Measurements from ENCODE around the gene STIM2.
"Not testable (repeated sequence)": the region's sequence is repeated elsewhere in the genome, so short reads cannot be mapped to it uniquely, and the experiment has no call there.

The STIM2 gene

DNA sequence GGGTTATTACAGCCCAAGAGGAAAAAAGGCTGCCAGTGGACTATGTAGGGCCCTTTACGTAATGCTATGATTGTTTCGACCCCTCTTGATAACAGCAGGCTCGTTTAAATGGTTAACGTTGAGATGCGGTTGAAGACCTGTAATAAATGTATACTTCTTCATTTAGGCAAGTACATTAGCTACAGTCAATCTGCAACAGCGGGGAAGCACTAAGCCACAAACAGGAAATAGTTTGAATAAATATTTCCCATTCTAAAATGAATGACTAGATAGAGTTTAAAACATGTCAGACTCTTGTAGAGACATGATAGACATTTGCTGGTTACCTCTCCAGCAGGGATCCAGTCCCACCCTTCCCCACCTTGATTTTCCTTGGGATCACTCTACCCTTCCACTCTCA is 38.1 kb upstream of the STIM2 start:
- Histone ChIP-seq H3K4me1 (ENCODE audit: control insufficient read depth, insufficient read depth, low read length) (peaks cover 3% of the 10 kb centered on the region), H3K4me3 (ENCODE audit: low read depth, low read length) (no peak overlapping the region), H3K27me3 (ENCODE audit: control insufficient read depth, insufficient read depth, low read length) (no peaks in the 10 kb centered on the region), H3K9ac (ENCODE audit: low read depth, low read length) (no peak overlapping the region), H3K36me3 (ENCODE audit: control insufficient read depth, insufficient read depth, low read length) (no peaks in the 10 kb centered on the region), H3K9me3 (ENCODE audit: control insufficient read depth, insufficient read depth, low read length) (no peaks in the 10 kb centered on the region)

GRCh38 chr4:26822974-26823373 is 37.7 kb upstream of the STIM2 start:
- H3K4me3 ChIP-seq (ENCODE audit: low read depth, low read length); H3K36me3 ChIP-seq (ENCODE audit: control insufficient read depth, insufficient read depth, low read length); H3K4me1 ChIP-seq (ENCODE audit: control insufficient read depth, insufficient read depth, low read length); H3K9me3 ChIP-seq (ENCODE audit: control insufficient read depth, insufficient read depth, low read length); H3K27me3 ChIP-seq (ENCODE audit: control insufficient read depth, insufficient read depth, low read length); H3K9ac ChIP-seq (ENCODE audit: low read depth, low read length): not testable (repeated sequence)

- Histone ChIP-seq H3K9ac (ENCODE audit: low read depth, low read length) (no peak overlapping the region), H3K27me3 (ENCODE audit: control insufficient read depth, insufficient read depth, low read length) (no peaks in the 10 kb centered on the region), H3K4me3 (ENCODE audit: low read depth, low read length) (no peak overlapping the region), H3K9me3 (ENCODE audit: control insufficient read depth, insufficient read depth, low read length) (no peaks in the 10 kb centered on the region), H3K4me1 (ENCODE audit: control insufficient read depth, insufficient read depth, low read length) (peaks cover 3% of the 10 kb centered on the region), H3K36me3 (ENCODE audit: control insufficient read depth, insufficient read depth, low read length) (no peaks in the 10 kb centered on the region)
These were observed 37.1 kb upstream of the STIM2 start for GRCh38 chr4:26823583-26823982.

DNA sequence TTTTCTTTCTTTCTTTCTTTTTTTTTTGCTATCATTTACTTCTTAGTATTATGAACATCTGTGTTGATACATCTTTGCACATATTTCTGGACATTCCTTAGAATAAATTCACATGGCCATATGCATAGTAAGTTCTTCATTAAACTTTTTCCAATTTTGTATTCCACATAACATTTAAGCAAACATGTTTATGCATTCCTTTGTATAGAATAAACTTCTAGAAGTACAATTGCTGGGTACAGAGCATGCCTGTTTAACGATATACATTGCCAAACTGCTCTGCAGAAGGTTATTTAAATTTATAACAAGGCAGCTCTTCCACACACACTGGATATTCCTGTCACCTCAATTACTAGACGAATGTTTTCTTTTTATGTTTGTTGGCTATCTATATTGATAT is 36.0 kb upstream of the STIM2 start:
- Histone ChIP-seq H3K36me3 (ENCODE audit: control insufficient read depth, insufficient read depth, low read length) (no peaks in the 10 kb centered on the region), H3K4me1 (ENCODE audit: control insufficient read depth, insufficient read depth, low read length) (peaks cover under 1% of the 10 kb centered on the region), H3K9ac (ENCODE audit: low read depth, low read length) (no peak overlapping the region), H3K27me3 (ENCODE audit: control insufficient read depth, insufficient read depth, low read length) (no peaks in the 10 kb centered on the region), H3K9me3 (ENCODE audit: control insufficient read depth, insufficient read depth, low read length) (no peaks in the 10 kb centered on the region), H3K4me3 (ENCODE audit: low read depth, low read length) (no peak overlapping the region)

GRCh38 chr4:26826721-26827120 is 33.9 kb upstream of the STIM2 start:
- peaks cover 9% of the 10 kb centered on the region for H3K4me1 ChIP-seq (ENCODE audit: control insufficient read depth, insufficient read depth, low read length)

GRCh38 chr4:26827336-26827735 is 33.3 kb upstream of the STIM2 start:
- H3K4me1 ChIP-seq (ENCODE audit: control insufficient read depth, insufficient read depth, low read length); H3K4me3 ChIP-seq (ENCODE audit: low read depth, low read length); H3K9ac ChIP-seq (ENCODE audit: low read depth, low read length); H3K9me3 ChIP-seq (ENCODE audit: control insufficient read depth, insufficient read depth, low read length); H3K27me3 ChIP-seq (ENCODE audit: control insufficient read depth, insufficient read depth, low read length); H3K36me3 ChIP-seq (ENCODE audit: control insufficient read depth, insufficient read depth, low read length): not testable (repeated sequence)

More at GRCh38 chr4:26826721-26827120, 33.9 kb upstream of the STIM2 start:
- H3K9me3 ChIP-seq (ENCODE audit: control insufficient read depth, insufficient read depth, low read length), result no peaks in the 10 kb centered on the region
- H3K36me3 ChIP-seq (ENCODE audit: control insufficient read depth, insufficient read depth, low read length), result no peaks in the 10 kb centered on the region
- H3K9ac ChIP-seq (ENCODE audit: low read depth, low read length), result no peak overlapping the region
- H3K27me3 ChIP-seq (ENCODE audit: control insufficient read depth, insufficient read depth, low read length), result no peaks in the 10 kb centered on the region
- no peak overlapping the region for H3K4me3 ChIP-seq (ENCODE audit: low read depth, low read length)

DNA sequence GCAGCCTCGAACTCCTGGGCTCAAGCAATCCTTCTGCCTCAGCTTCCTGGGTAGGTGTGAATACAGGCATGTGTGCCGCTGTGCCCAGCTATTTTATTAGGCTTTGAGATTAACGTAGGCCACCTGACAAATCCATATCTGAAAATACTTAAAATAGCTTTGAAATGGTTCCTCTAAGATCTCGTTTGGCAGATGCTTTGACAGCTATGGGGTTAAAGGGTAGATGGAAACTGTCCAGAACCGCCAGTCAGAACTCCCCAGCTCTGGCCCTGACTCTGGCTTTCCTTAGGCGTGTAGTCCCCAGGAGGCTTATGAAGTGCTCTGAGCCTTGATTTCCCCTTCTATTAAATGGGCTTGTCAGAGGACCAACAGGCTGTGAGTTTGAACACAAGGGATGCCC is 32.8 kb upstream of the STIM2 start:
- Histone ChIP-seq H3K9ac (ENCODE audit: low read depth, low read length) (no peak overlapping the region), H3K4me3 (ENCODE audit: low read depth, low read length) (no peak overlapping the region), H3K4me1 (ENCODE audit: control insufficient read depth, insufficient read depth, low read length) (peaks cover 9% of the 10 kb centered on the region), H3K9me3 (ENCODE audit: control insufficient read depth, insufficient read depth, low read length) (no peaks in the 10 kb centered on the region), H3K36me3 (ENCODE audit: control insufficient read depth, insufficient read depth, low read length) (no peaks in the 10 kb centered on the region), H3K27me3 (ENCODE audit: control insufficient read depth, insufficient read depth, low read length) (no peaks in the 10 kb centered on the region)

DNA sequence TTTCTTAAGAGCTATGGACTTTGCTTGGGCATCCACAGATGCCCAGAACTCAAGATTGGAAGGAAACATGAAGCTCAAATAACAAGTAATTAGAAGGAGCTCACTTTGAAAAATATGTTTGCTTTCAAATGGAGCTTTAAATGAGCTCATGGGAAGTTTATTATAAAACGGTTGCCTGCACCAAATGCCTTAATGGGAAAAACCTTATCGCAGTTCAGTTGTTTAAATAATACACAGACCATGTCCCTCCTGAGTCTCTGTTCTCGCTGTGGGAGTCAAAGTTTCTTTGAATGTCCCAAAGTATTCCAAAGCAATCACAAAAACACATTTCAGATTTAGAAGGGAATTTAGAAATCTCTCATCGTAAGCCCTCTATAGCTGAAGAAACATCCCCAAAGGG is 31.6 kb upstream of the STIM2 start:
- H3K4me3 ChIP-seq (ENCODE audit: low read depth, low read length), result no peak overlapping the region
- H3K27me3 ChIP-seq (ENCODE audit: control insufficient read depth, insufficient read depth, low read length), result no peaks in the 10 kb centered on the region
- H3K4me1 ChIP-seq (ENCODE audit: control insufficient read depth, insufficient read depth, low read length), result peaks cover 9% of the 10 kb centered on the region
- no peaks in the 10 kb centered on the region for H3K36me3 ChIP-seq (ENCODE audit: control insufficient read depth, insufficient read depth, low read length)
- no peaks in the 10 kb centered on the region for H3K9me3 ChIP-seq (ENCODE audit: control insufficient read depth, insufficient read depth, low read length)
- H3K9ac ChIP-seq (ENCODE audit: low read depth, low read length), result no peak overlapping the region

DNA sequence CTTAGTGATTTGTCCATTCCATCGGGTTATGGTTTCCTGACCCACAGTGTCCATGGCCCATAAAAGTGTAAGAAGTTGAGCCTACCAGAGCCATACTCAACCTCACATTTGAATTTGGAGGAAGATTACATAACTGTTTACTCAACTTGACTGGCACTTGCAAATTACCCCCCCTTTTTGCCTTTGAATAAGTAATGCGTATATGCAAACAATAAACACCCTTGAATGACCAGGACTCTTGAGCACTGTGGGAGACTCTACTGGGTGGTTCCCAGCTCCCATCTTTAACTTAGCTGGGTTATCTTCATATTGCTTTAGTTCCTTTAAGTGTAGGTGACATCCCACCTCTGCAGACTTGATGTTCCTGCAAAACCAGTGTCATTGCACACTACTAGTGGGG is 30.6 kb upstream of the STIM2 start:
- Histone ChIP-seq H3K4me1 (ENCODE audit: control insufficient read depth, insufficient read depth, low read length) (peaks cover 9% of the 10 kb centered on the region), H3K9me3 (ENCODE audit: control insufficient read depth, insufficient read depth, low read length) (no peaks in the 10 kb centered on the region), H3K9ac (ENCODE audit: low read depth, low read length) (no peak overlapping the region), H3K36me3 (ENCODE audit: control insufficient read depth, insufficient read depth, low read length) (no peaks in the 10 kb centered on the region), H3K27me3 (ENCODE audit: control insufficient read depth, insufficient read depth, low read length) (no peaks in the 10 kb centered on the region), H3K4me3 (ENCODE audit: low read depth, low read length) (no peak overlapping the region)

DNA sequence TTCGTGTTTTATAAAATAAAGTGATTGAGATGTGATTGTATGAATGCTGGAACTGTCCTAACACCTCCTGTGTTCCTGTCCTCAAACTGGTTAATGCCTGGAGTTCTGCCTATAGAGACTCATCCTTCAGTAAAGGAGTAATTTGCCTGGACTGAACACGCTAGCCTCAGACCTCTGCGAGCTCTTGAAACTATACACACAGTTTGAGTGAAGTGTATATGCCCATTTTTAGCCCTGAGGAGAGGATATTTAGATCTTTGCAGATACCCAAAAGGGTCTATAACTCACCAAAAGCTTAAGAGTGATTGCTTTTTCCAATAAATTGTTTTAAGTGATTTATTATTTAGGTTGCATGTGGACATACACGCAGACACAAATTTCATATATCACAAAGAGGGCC is 29.9 kb upstream of the STIM2 start:
- no peaks in the 10 kb centered on the region for H3K27me3 ChIP-seq (ENCODE audit: control insufficient read depth, insufficient read depth, low read length)

GRCh38 chr4:26836539-26836938 is 24.1 kb upstream of the STIM2 start:
- Histone ChIP-seq H3K4me3 (ENCODE audit: low read depth, low read length) (no peak overlapping the region), H3K4me1 (ENCODE audit: control insufficient read depth, insufficient read depth, low read length) (no peaks in the 10 kb centered on the region), H3K9me3 (ENCODE audit: control insufficient read depth, insufficient read depth, low read length) (no peaks in the 10 kb centered on the region)

More for the DNA sequence above, 29.9 kb upstream of the STIM2 start:
- Histone ChIP-seq H3K9ac (ENCODE audit: low read depth, low read length) (no peak overlapping the region), H3K9me3 (ENCODE audit: control insufficient read depth, insufficient read depth, low read length) (no peaks in the 10 kb centered on the region), H3K36me3 (ENCODE audit: control insufficient read depth, insufficient read depth, low read length) (no peaks in the 10 kb centered on the region), H3K4me1 (ENCODE audit: control insufficient read depth, insufficient read depth, low read length) (peaks cover 9% of the 10 kb centered on the region), H3K4me3 (ENCODE audit: low read depth, low read length) (no peak overlapping the region)

GRCh38 chr4:26837993-26838842 is 22.4 kb upstream of the STIM2 start:
- H3K4me3 ChIP-seq (ENCODE audit: low read depth, low read length), result no peak overlapping the region
- H3K27me3 ChIP-seq (ENCODE audit: control insufficient read depth, insufficient read depth, low read length), result peaks cover 2% of the 10 kb centered on the region
- no peaks in the 10 kb centered on the region for H3K36me3 ChIP-seq (ENCODE audit: control insufficient read depth, insufficient read depth, low read length)
- no peaks in the 10 kb centered on the region for H3K9me3 ChIP-seq (ENCODE audit: control insufficient read depth, insufficient read depth, low read length)
- no peaks in the 10 kb centered on the region for H3K4me1 ChIP-seq (ENCODE audit: control insufficient read depth, insufficient read depth, low read length)
- no peak overlapping the region for H3K9ac ChIP-seq (ENCODE audit: low read depth, low read length)

More at GRCh38 chr4:26836539-26836938, 24.1 kb upstream of the STIM2 start:
- Histone ChIP-seq H3K36me3 (ENCODE audit: control insufficient read depth, insufficient read depth, low read length) (no peaks in the 10 kb centered on the region), H3K9ac (ENCODE audit: low read depth, low read length) (no peak overlapping the region), H3K27me3 (ENCODE audit: control insufficient read depth, insufficient read depth, low read length) (peaks cover 2% of the 10 kb centered on the region)

All from iPS-15b (cell line).